DMS114 treated with DMSO at 0.1 percent for 48 hours (cell line): Measurements from ENCODE around the gene AGGF1.
A peak's percentile ranks its signal among the peaks of the same experiment; 100 is the strongest.
"Not testable (repeated sequence)": the region's sequence is repeated elsewhere in the genome, so short reads cannot be mapped to it uniquely, and the experiment has no call there.

Experiments used
- DNase-seq: peaks from one replicate; lab custom pipeline; 2025; ENCODE audit not compliant: unreplicated experiment; lab: John Stamatoyannopoulos, UW

Gene AGGF1

GRCh38 chr5:77030097-77031071, at the start of gene AGGF1:
TSS of gene AGGF1 (plus strand) at chr5:77030404. CDS start at chr5:77030767, 363 bp downstream.
- peak; percentile 94 for DNase-seq

GRCh38 chr5:76980518-76981144, 49.6 kb upstream of the AGGF1 start:
- DNase-seq, result no peak

GRCh38 chr5:76982450-76982849, 47.8 kb upstream of the AGGF1 start:
- DNase-seq, result no peak

GRCh38 chr5:76983468-76983867, 46.7 kb upstream of the AGGF1 start:
- DNase-seq, result no peak

- no peak for DNase-seq
These were observed 43.2 kb upstream of the AGGF1 start for GRCh38 chr5:76986825-76987526.

GRCh38 chr5:76990899-76991459, 39.2 kb upstream of the AGGF1 start:
- no peak for DNase-seq

- not testable (repeated sequence) for DNase-seq
These were observed 36.8 kb upstream of the AGGF1 start for GRCh38 chr5:76993436-76993835.

GRCh38 chr5:76994337-76994736, 35.9 kb upstream of the AGGF1 start:
- DNase-seq, result no peak

GRCh38 chr5:76998251-76998650, 32.0 kb upstream of the AGGF1 start:
- not testable (repeated sequence) for DNase-seq

- DNase-seq, result no peak
These were observed 30.8 kb upstream of the AGGF1 start for GRCh38 chr5:76999451-76999850.

- DNase-seq, result no peak
These were observed 27.0 kb upstream of the AGGF1 start for GRCh38 chr5:77003246-77003645.

- DNase-seq, result no peak
These were observed 24.1 kb upstream of the AGGF1 start for GRCh38 chr5:77006124-77006523.

- no peak for DNase-seq
These were observed 21.8 kb upstream of the AGGF1 start for GRCh38 chr5:77008413-77008812.

- DNase-seq, result no peak
These were observed 20.0 kb upstream of the AGGF1 start for GRCh38 chr5:77010243-77010642.

GRCh38 chr5:77011498-77011897, 18.7 kb upstream of the AGGF1 start:
- DNase-seq, result no peak

- DNase-seq, result no peak
These were observed 17.6 kb upstream of the AGGF1 start for GRCh38 chr5:77012601-77013000.

GRCh38 chr5:77015938-77016569, 14.2 kb upstream of the AGGF1 start:
- DNase-seq, result peak; percentile 56

GRCh38 chr5:77016962-77017361, 13.2 kb upstream of the AGGF1 start:
- no peak for DNase-seq

GRCh38 chr5:77017668-77018067, 12.5 kb upstream of the AGGF1 start:
- DNase-seq, result no peak

GRCh38 chr5:77022511-77023417, 7.4 kb upstream of the AGGF1 start:
- no peak for DNase-seq
